ENCODE results near the gene ZNFX1.
A peak's percentile ranks its signal among the peaks of the same experiment; 100 is the strongest.

ZNFX1 gene

GRCh38 chr20:49291200-49291599 lies 13.3 kb upstream of the ZNFX1 start:
- DNase-seq, result no peak

- DNase-seq, result no peak
Observed at GRCh38 chr20:49290608-49291191, 12.8 kb upstream of the ZNFX1 start.

- DNase-seq, result no peak
Observed at GRCh38 chr20:49288784-49289696, 11.2 kb upstream of the ZNFX1 start.

GRCh38 chr20:49288250-49288751 lies 10.4 kb upstream of the ZNFX1 start:
- no peak for DNase-seq

GRCh38 chr20:49287555-49288249 lies 9.8 kb upstream of the ZNFX1 start:
- DNase-seq, result no peak

GRCh38 chr20:49286689-49287551 lies 9.1 kb upstream of the ZNFX1 start:
- no peak for DNase-seq

- DNase-seq, result no peak
Observed at GRCh38 chr20:49285813-49286494, 8.1 kb upstream of the ZNFX1 start.

- DNase-seq, result no peak
Observed at GRCh38 chr20:49285233-49285668, 7.4 kb upstream of the ZNFX1 start.

- no peak for DNase-seq
Observed at GRCh38 chr20:49284818-49285217, 7.0 kb upstream of the ZNFX1 start.

GRCh38 chr20:49283703-49284625 lies 6.1 kb upstream of the ZNFX1 start:
- no peak for DNase-seq

- peak in 1 of 2 donors; percentile 55 for DNase-seq
Observed at GRCh38 chr20:49283176-49283702, 5.4 kb upstream of the ZNFX1 start.

GRCh38 chr20:49282584-49283171 lies 4.8 kb upstream of the ZNFX1 start:
- no peak for DNase-seq

GRCh38 chr20:49281913-49282467 lies 4.1 kb upstream of the ZNFX1 start:
- DNase-seq, result no peak

- peak; percentile 19 to 42 for DNase-seq
Observed at GRCh38 chr20:49281059-49281912, 3.4 kb upstream of the ZNFX1 start.

GRCh38 chr20:49280463-49281058 lies 2.7 kb upstream of the ZNFX1 start:
- DNase-seq, result no peak

GRCh38 chr20:49279677-49280462 lies 2.0 kb upstream of the ZNFX1 start:
- no peak for DNase-seq
